Left renal cortex interstitium (tissue), 4 donors: ENCODE results near the gene EEFSEC. TPM values are rescaled to one million over a fixed set of nuclear protein-coding genes. Genes with fewer than 3 reads are reported as not detected.

Source experiments
- DNase-seq, 4 donors: peaks; one replicate each; pipeline ENCODE4 v3.0.0-alpha.2; 2013; ENCODE audit warnings: low read depth in 4 of 4, low spot score in 2 of 4, missing footprints in 1 of 4
- polyA plus RNA-seq, 4 donors: library from polyadenylated mRNA; unstranded; fragments of 120-200 nt; gene quantifications; one replicate each; pipeline ENCODE4 v1.2.1, GENCODE V29; 2013; ENCODE audit not compliant: insufficient read length in 4 of 4

Gene EEFSEC
- polyA plus RNA-seq, 4 donors, result 21.7 to 29.8 (median 25.5) TPM

GRCh38 chr3:128326051-128326823 lies 173.0 kb downstream of the EEFSEC start:
- no peak for DNase-seq

GRCh38 chr3:128327606-128328031 lies 174.3 kb downstream of the EEFSEC start:
- no peak for DNase-seq

GRCh38 chr3:128328546-128329458 lies 175.5 kb downstream of the EEFSEC start:
- DNase-seq, result no peak

DNA sequence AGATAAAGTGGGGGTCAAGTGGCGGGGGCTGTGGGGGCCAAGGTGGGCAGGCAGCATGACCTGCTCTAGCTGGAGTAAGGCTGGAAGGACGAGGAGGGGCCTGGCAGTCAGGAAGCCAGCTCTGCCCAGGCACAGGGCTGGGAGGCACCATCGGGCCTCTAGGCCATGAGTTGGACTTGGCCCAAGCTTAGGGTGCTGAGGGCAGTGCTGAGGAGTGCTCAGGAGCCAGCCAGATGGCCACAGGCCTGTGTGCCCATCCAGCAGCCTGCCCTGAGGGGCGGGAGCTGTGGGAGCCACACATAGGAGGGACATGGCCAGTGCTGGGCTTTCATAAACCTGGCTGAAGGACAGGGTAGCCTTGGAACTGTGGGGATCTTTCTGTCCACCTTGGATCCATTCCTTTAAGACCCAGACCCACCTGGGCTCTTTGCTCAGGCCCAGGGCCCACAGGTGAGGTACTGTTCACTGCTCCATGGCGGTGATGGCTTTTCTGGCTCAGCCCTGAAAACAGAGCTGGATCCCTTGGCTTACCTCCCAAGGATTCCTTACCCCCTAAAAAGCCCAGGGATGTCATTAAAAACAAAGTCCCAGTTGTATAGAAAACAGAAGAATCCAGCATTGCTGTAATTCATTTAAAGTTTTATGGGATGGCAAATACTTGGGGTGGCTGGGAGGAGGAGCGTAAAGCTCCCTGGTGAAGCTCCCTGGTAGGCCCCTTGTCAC lies 176.4 kb downstream of the EEFSEC start:
- no peak for DNase-seq

DNA sequence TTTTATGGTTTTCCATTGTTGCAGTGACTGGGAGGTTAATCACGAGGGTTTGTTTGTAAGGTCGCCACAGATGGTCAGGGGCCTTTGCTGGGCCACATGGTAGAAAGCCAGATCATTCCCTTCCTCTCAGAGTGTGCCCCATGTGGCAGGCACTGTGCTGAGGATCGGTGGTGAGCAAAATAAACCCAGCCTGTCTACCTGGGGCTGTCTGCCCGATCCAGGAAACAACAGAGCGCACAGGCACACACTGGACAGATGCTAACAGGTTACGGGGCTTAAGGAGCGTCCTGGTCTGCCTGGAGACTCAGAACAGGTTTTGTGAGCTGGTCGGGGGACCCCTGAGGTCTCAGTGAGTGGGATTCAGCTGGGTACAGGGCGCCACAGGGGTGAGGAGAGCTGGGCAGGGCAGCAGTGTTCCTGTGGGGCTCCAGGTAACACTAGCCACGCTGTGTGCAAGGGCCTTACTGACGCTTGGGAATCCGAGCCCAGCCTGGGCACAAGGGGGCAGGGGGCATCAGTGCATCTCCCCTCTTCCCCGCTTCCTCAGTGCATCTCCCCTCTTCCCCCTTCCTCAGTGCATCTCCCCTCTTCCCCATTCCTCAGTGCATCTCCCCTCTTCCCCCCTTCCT lies 177.0 kb downstream of the EEFSEC start:
- DNase-seq, result no peak

DNA sequence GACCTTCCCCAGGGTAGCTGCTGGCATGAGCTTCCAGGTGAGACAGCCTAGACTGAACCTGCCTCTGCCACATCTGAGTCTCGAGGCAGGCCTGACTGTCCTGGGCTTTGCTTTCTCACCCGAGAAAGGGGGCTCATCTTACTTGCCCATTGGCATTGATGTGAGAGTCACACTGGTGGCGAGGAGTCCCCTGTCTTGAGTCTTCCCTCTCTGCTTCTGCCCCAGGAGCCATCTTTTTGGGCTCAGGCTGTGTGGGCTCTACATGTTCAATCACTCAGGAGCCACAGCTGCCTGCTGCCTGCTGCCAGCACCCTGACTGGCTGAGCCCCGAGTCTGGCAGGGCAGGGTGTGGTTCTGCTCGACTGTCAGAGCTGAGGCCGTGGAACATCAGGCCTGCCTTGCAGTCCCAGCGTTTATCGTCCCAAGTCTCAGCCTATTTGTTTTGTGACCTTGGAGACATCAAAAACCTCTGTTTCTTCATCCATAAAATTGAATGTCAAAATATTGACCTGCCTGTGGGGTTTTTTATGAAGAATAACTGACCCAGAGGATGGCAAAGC lies 180.9 kb downstream of the EEFSEC start:
- no peak for DNase-seq

DNA sequence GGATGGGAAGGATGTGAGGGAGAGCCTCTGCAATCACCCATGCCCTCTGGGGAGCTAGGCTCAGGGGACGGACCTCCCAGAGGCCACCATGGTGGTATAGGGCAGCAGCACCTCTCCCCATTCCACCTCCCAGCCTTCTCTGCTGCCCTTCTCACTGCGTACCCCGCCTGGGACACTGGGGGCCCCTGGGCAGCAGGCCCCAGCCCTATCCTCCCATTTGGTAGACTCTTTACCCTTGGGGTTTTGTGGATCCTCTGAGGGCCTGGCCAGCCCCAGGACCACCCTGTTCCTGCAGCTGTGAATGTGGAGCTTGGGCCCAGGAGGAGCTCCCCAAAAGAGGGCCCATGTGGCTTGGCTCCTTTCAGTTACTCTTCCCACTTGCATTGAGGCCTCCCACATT lies 181.5 kb downstream of the EEFSEC start:
- no peak for DNase-seq

DNA sequence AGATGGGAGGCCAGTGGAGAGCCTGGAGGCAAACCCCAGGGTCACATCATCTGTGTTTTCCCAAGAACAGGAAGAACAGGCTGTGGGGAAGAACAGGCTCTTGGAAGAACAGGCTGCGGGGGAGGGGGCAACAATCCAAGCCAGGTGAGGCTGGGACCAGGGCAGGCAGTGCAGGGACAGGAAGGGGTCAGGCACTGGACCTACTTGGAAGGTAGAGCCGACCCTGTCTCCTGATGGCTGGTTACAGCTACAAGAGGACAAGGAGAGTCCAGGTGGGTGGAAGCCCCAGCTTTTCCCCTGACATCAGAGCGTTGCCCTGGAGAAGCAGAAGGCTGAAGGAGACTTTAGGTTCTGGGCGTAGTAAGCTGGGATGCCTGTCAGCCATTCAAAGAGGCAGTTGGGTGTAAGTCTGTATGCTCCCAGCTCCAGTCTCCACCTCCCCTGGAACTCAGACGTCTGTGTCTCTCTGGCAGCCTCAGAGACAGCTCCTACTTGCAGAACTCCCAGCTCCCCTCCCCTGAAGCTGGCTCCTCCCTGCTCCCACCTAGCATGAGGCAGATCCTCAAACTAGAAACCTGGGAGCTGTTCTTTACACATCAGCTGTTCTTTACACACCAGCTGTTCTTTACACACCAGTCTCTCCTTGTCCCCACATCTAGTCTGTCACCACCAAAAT lies 182.5 kb downstream of the EEFSEC start:
- DNase-seq, result no peak

DNA sequence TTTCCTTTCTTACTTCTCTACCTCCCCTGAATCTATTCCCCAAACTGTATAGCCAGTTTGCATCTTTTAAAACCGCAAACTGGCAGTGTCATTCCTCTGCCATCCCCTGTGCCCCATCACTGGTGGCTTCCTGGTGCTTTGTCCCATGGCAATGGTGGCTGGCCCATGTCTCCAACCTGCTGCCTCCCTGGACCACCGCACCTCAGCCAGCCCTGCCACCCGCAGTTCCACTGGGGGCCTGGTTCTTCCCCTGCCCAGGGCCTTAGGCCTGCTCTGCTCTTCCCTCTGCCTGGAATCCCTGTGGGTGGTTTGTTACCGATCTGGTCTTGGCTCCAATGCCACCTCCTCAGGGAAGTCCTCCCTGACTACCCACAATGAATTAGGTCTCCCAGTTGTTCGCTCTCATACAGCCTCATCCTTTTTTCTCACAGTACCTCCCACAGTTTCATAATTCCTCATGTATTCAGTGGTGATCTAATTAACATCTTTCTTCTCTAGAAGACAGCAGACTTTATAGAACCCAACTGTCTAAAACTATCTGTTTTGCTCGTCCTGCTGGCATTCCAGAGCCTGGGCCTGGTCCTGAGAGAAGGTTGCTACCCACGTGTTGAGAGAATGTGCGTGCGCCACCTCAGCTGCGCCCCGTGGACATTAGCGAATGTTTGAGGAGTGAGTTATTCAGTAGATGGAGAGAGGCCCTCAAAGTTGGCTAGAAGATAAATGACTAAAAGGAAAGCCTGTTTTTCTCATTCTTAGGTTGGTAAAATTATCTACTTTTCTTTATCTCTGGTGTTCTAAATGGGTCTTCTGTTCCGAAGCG lies 183.3 kb downstream of the EEFSEC start:
- no peak for DNase-seq

GRCh38 chr3:128337305-128337704 lies 184.0 kb downstream of the EEFSEC start:
- DNase-seq, result no peak

DNA sequence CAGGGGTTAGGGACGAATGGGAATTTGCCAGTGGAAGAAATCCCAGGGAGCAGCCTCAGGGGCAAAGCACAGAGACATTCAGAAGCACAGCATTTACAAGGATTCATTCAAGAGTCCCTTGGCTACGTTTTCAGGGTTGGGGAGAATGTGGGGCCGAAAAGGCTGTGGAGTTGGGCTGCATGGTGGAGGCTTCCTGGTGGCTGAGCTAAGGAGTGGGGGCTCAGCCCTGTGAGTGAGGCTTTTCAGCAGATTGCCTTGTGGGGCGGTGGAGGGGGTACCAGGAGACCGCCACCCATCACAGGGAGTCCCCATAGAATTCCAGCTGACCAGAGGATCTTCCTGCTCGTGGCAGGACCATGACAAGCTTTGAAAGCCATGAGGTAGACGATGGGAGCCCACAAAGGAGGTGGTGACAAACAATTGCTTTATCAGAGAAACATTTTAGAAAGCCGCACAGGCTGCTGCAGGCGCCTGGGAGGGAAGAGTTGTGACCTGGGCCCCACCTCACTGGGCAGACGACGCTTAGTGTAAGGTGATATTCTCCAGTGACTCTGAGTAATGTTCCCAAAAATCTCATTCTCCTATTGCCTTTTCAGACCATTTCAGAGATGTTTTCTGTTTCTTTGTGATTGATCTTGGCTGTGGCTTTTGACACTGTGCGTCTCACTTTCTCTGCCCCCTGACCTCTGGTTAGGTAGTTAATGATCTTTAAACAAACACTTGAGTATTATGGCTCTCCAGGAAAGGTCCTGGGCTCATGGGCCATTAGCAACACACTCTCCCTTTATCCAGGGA lies 185.5 kb downstream of the EEFSEC start:
- DNase-seq, result no peak

- DNase-seq, result no peak
Observed at GRCh38 chr3:128339491-128340012, 186.3 kb downstream of the EEFSEC start.

- no peak for DNase-seq
Observed at GRCh38 chr3:128340198-128340903, 187.1 kb downstream of the EEFSEC start.

- DNase-seq, result no peak
Observed at GRCh38 chr3:128340904-128341555, 187.7 kb downstream of the EEFSEC start.

DNA sequence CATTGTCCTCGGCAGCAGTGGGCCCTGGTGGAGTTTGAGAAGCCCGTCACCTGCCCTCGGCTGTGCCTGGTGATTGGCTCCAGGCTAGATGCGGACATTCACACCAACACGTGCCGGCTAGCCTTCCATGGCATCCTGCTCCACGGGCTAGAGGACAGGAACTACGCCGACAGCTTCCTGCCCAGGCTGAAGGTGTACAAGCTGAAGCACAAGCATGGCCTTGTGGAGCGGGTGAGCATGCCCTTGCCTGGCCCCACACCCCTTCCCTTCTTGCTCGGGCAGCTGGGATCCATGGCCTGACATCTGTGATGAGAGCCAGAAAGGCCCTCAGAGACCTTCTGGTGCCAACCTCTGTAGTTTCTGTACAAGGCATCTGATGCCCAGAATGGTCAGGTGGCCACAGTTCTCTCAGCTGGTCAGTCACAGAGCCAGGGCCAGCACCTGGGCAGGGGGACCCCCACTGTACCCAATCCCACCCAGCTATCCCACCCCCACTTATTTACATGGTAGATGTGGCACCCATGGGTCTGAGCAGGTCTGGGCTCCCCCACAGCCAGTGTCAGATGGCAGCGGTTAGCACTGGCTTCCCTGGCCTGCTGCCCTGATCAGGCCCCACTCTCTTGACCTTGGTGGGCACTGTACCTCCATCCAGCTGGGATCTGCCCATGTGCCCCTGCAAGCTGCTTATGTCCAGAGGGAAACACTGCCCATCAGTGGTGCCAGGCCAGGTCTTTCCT lies 188.5 kb downstream of the EEFSEC start:
- no peak for DNase-seq

DNA sequence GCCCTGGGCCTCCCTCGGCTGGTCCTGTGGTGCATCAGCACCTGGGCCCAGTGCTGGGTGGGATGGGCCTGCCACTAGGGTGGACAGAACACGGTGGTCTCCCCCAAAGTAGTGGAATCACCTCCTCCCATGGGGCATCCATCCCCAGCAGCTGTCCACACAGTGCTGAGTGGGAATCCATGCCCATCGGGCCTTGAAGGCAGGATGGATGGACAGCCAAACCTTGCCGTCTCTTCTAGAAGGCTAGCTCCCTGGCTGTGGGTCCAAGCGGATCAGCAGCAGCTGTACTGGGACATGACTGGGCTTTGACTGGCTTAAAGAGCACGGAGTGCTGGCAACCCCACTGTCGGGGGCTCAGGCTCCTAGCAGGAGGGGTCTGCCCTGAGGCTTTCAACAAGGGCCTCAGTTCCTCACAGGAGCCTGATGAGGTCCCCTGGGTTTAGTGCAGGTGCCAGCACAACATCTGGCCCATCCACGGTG lies 189.5 kb downstream of the EEFSEC start:
- DNase-seq, result no peak
